Neuronal stem cell (in vitro differentiated cells): ENCODE measurements around the gene VEPH1.

Source experiments
- DNase-seq: peaks from one replicate; pipeline ENCODE4 v3.0.0-alpha.2; 2013; ENCODE audit warnings: low spot score
- H2AFZ ChIP-seq: one replicate; pipeline ENCODE4 v1.6.1; 2013; ENCODE audit warnings: mild to moderate bottlenecking, low read length, inconsistent platforms
- H2AK5ac ChIP-seq: 2 replicates; pipeline ENCODE4 v1.6.1; 2013; ENCODE audit warnings: low read depth, mild to moderate bottlenecking, inconsistent platforms, low read length, moderate library complexity, mixed read lengths
- H2BK120ac ChIP-seq: 2 replicates; pipeline ENCODE4 v1.6.1; 2013; ENCODE audit warnings: low read depth, mild to moderate bottlenecking, inconsistent platforms, low read length, moderate library complexity, mixed read lengths
- H2BK12ac ChIP-seq: one replicate; pipeline ENCODE4 v1.6.1; 2013; ENCODE audit warnings: low read length, inconsistent platforms
- H2BK15ac ChIP-seq: 2 replicates; pipeline ENCODE4 v1.6.1; 2013; ENCODE audit warnings: mild to moderate bottlenecking, low read length, inconsistent platforms, mixed read lengths
- H2BK5ac ChIP-seq: one replicate; pipeline ENCODE4 v1.6.1; 2013; ENCODE audit warnings: inconsistent platforms, mild to moderate bottlenecking, low read length, moderate library complexity
- H3K14ac ChIP-seq: one replicate; pipeline ENCODE4 v1.6.1; 2013; ENCODE audit warnings: low read length, inconsistent platforms
- H3K18ac ChIP-seq: 2 replicates; pipeline ENCODE4 v1.6.1; 2013; ENCODE audit warnings: low read length, inconsistent platforms
- H3K23ac ChIP-seq: 2 replicates; pipeline ENCODE4 v1.6.1; 2013; ENCODE audit warnings: low read depth, mild to moderate bottlenecking, mixed read lengths, low read length, inconsistent platforms; ENCODE audit not compliant: poor library complexity
- H3K27ac ChIP-seq: replicated peaks from 3 replicates; pipeline ENCODE4 v1.5.1; 2013; ENCODE audit warnings: low read length, inconsistent platforms
- H3K27me3 ChIP-seq, 3 experiments: 2 replicates each; pipeline ENCODE4 v1.6.1; 2013; ENCODE audit warnings: low read length in 3 of 3, mild to moderate bottlenecking in 2 of 3, inconsistent platforms in 1 of 3, low read depth in 1 of 3, mixed read lengths in 1 of 3, moderate library complexity in 1 of 3; ENCODE audit not compliant: control insufficient read depth in 3 of 3, insufficient read depth in 3 of 3
- H3K36me3 ChIP-seq, 2 donors: replicated peaks in 1 of 2; 2 replicates each; pipeline ENCODE4 v1.6.1; 2013; ENCODE audit warnings: low read length in 2 of 2; ENCODE audit not compliant: control insufficient read depth in 2 of 2, insufficient read depth in 2 of 2
- H3K4ac ChIP-seq: 2 replicates; pipeline ENCODE4 v1.6.1; 2013; ENCODE audit warnings: inconsistent platforms, mild to moderate bottlenecking, low read length, moderate library complexity
- H3K4me1 ChIP-seq, 2 donors: 1 replicate in 1 of 2; 2 replicates in 1 of 2; pipeline ENCODE4 v1.6.1; 2013; ENCODE audit warnings: low read length in 2 of 2, low read depth in 1 of 2; ENCODE audit not compliant: control insufficient read depth in 2 of 2, insufficient read depth in 1 of 2
- H3K4me2 ChIP-seq: one replicate; pipeline ENCODE4 v1.6.1; 2013; ENCODE audit warnings: mild to moderate bottlenecking, low read length, inconsistent platforms; ENCODE audit not compliant: insufficient read depth, poor library complexity, severe bottlenecking
- H3K4me3 ChIP-seq, 2 donors: 2 replicates each; pipeline ENCODE4 v1.5.1; 2013; ENCODE audit warnings: low read length in 2 of 2, mild to moderate bottlenecking in 2 of 2, inconsistent platforms in 1 of 2, moderate library complexity in 1 of 2
- H3K79me1 ChIP-seq: one replicate; pipeline ENCODE4 v1.6.1; 2013; ENCODE audit warnings: low read depth, mild to moderate bottlenecking, inconsistent platforms, low read length, moderate library complexity
- H3K9ac ChIP-seq: one replicate; pipeline ENCODE4 v1.6.1; 2013; ENCODE audit warnings: mild to moderate bottlenecking, low read depth, low read length, inconsistent platforms; ENCODE audit not compliant: poor library complexity
- H3K9me3 ChIP-seq, 2 donors: replicated peaks in 1 of 2; 2 replicates each; pipeline versions ENCODE3 to v1.6.1; 2013; ENCODE audit warnings: low read length in 2 of 2, mild to moderate bottlenecking in 2 of 2, inconsistent platforms in 1 of 2, low read depth in 1 of 2, mixed read lengths in 1 of 2, moderate library complexity in 1 of 2; ENCODE audit not compliant: control insufficient read depth in 2 of 2, insufficient read depth in 1 of 2
- H4K8ac ChIP-seq: one replicate; pipeline ENCODE4 v1.6.1; 2013; ENCODE audit warnings: low read depth, mild to moderate bottlenecking, inconsistent platforms, low read length, moderate library complexity
- H4K91ac ChIP-seq: one replicate; pipeline ENCODE4 v1.6.1; 2013; ENCODE audit warnings: low read length, low read depth, mild to moderate bottlenecking, inconsistent platforms; ENCODE audit not compliant: poor library complexity
- WGBS, 2 donors: extraction: QIAGEN DNeasy Blood & Tissue Kit; methylation state at CpG; one replicate each; pipeline ENCODE4 v1.1.7; 2013; ENCODE audit warnings: missing lambda C conversion rate in 2 of 2, mixed read lengths in 1 of 2; ENCODE audit not compliant: insufficient read length in 2 of 2, insufficient replicate concordance in 1 of 2; ENCODE audit errors: extremely low coverage in 2 of 2; 5-methylcytosine and 5-hydroxymethylcytosine counted together

Gene VEPH1

GRCh38 chr3:157363393-157363792, 139.8 kb downstream of the VEPH1 start:
- H3K27ac ChIP-seq: no peak overlapping the region
- H3K4me1 ChIP-seq: peaks cover 2 to 8% of the 10 kb centered on the region in 2 donors
- no peak overlapping the region for H2BK12ac ChIP-seq
- no peaks in the 10 kb centered on the region for H3K27me3 ChIP-seq
- no peak overlapping the region for H3K9ac ChIP-seq
- H3K14ac ChIP-seq: no peak overlapping the region
- H3K36me3 ChIP-seq: no peaks in the 10 kb centered on the region
- H4K91ac ChIP-seq: no peak overlapping the region
- H3K18ac ChIP-seq: no peak overlapping the region
- H2BK15ac ChIP-seq: no peak overlapping the region
- H3K9me3 ChIP-seq: peaks cover 0 to 5% of the 10 kb centered on the region in 2 donors
- no peak overlapping the region for H3K23ac ChIP-seq
- H2BK120ac ChIP-seq: no peak overlapping the region
- DNase-seq: no peak
- H3K79me1 ChIP-seq: no peaks in the 10 kb centered on the region
- no peak overlapping the region for H2AK5ac ChIP-seq
- no peak overlapping the region for H3K4me3 ChIP-seq
- H4K8ac ChIP-seq: no peak overlapping the region
- no peak overlapping the region for H3K4me2 ChIP-seq
- no peak overlapping the region for H2AFZ ChIP-seq
- no peak overlapping the region for H2BK5ac ChIP-seq
- no peak overlapping the region for H3K4ac ChIP-seq
- no CpG with 5 or more reads among the region's 3 CpGs for WGBS, 2 donors

- no peak overlapping the region for H3K27ac ChIP-seq
- H3K4me3 ChIP-seq: no peak overlapping the region
- H3K18ac ChIP-seq: no peak overlapping the region
- WGBS, 2 donors: no CpG with 5 or more reads among the region's 2 CpGs
- H3K36me3 ChIP-seq: no peaks in the 10 kb centered on the region
- H3K27me3 ChIP-seq: no peaks in the 10 kb centered on the region
- no peak overlapping the region for H2AK5ac ChIP-seq
- no peak overlapping the region for H2AFZ ChIP-seq
- no peak overlapping the region for H2BK5ac ChIP-seq
- H3K4ac ChIP-seq: no peak overlapping the region
- no peak overlapping the region for H4K8ac ChIP-seq
- H2BK12ac ChIP-seq: no peak overlapping the region
- H2BK15ac ChIP-seq: no peak overlapping the region
- no peak overlapping the region for H3K23ac ChIP-seq
- no peaks in the 10 kb centered on the region for H3K79me1 ChIP-seq
- no peak overlapping the region for H3K9ac ChIP-seq
- H3K4me1 ChIP-seq: peaks cover 2 to 5% of the 10 kb centered on the region in 2 donors
- DNase-seq: no peak
- no peak overlapping the region for H3K14ac ChIP-seq
- H3K9me3 ChIP-seq: peaks cover 0 to 5% of the 10 kb centered on the region in 2 donors
- no peak overlapping the region for H4K91ac ChIP-seq
- no peak overlapping the region for H3K4me2 ChIP-seq
- H2BK120ac ChIP-seq: no peak overlapping the region
Measured at GRCh38 chr3:157362348-157362747, 140.9 kb downstream of the VEPH1 start.

GRCh38 chr3:157360044-157360443, 143.2 kb downstream of the VEPH1 start:
- Histone ChIP-seq H3K79me1 (no peaks in the 10 kb centered on the region), H3K18ac (no peak overlapping the region)

GRCh38 chr3:157356541-157356940, 146.7 kb downstream of the VEPH1 start:
- H3K4me2 ChIP-seq: peak overlapping the region; percentile 3
- DNase-seq: no peak
- no peaks in the 10 kb centered on the region for H3K36me3 ChIP-seq
- H2BK15ac ChIP-seq: no peak overlapping the region
- WGBS, 2 donors: no CpG with 5 or more reads among the region's 1 CpG
- no peak overlapping the region for H3K14ac ChIP-seq
- no peak overlapping the region for H3K9ac ChIP-seq
- H4K91ac ChIP-seq: no peak overlapping the region
- H3K18ac ChIP-seq: no peak overlapping the region
- no peak overlapping the region for H3K4me3 ChIP-seq
- no peak overlapping the region for H4K8ac ChIP-seq
- no peak overlapping the region for H2BK5ac ChIP-seq
- H3K27ac ChIP-seq: no peak overlapping the region
- no peak overlapping the region for H2AFZ ChIP-seq
- no peak overlapping the region for H2BK12ac ChIP-seq
- peaks cover 2 to 3% of the 10 kb centered on the region in 2 donors for H3K4me1 ChIP-seq
- H2AK5ac ChIP-seq: no peak overlapping the region
- no peaks in the 10 kb centered on the region for H3K27me3 ChIP-seq
- H3K79me1 ChIP-seq: no peaks in the 10 kb centered on the region
- H3K4ac ChIP-seq: no peak overlapping the region
- H3K9me3 ChIP-seq: peaks cover 0 to 2% of the 10 kb centered on the region in 2 donors
- H3K23ac ChIP-seq: no peak overlapping the region
- H2BK120ac ChIP-seq: no peak overlapping the region

More at GRCh38 chr3:157360044-157360443, 143.2 kb downstream of the VEPH1 start:
- H3K4me3 ChIP-seq: no peak overlapping the region
- DNase-seq: no peak
- no peak overlapping the region for H3K14ac ChIP-seq
- H2BK15ac ChIP-seq: no peak overlapping the region
- H2AK5ac ChIP-seq: no peak overlapping the region
- H2BK120ac ChIP-seq: no peak overlapping the region
- no peak overlapping the region for H2BK12ac ChIP-seq
- H3K4me1 ChIP-seq: peaks cover 1 to 3% of the 10 kb centered on the region in 2 donors
- H3K27me3 ChIP-seq: no peaks in the 10 kb centered on the region
- no peak overlapping the region for H3K9ac ChIP-seq
- H2BK5ac ChIP-seq: no peak overlapping the region
- H3K23ac ChIP-seq: no peak overlapping the region
- no peaks in the 10 kb centered on the region for H3K36me3 ChIP-seq
- H3K4ac ChIP-seq: no peak overlapping the region
- H3K4me2 ChIP-seq: no peak overlapping the region
- no peak overlapping the region for H4K91ac ChIP-seq
- H3K27ac ChIP-seq: no peak overlapping the region
- no peaks in the 10 kb centered on the region for H3K9me3 ChIP-seq
- H4K8ac ChIP-seq: no peak overlapping the region
- no CpG with 5 or more reads among the region's 2 CpGs for WGBS, 2 donors
- H2AFZ ChIP-seq: no peak overlapping the region
